ENCODE results near the gene PXT1. TPM values are rescaled to one million over a fixed set of nuclear protein-coding genes. Genes with fewer than 3 reads are reported as not detected.

PXT1 gene
- total and polyA plus RNA-seq, 4 donors: not detected

GRCh38 chr6:36355819-36356218, 86.8 kb downstream of the PXT1 start (continued):
- no peak for TF ChIP-seq REST (IDR thresholded peaks at IDR 0.05)
- TF ChIP-seq FOXA2 (IDR thresholded peaks at IDR 0.05): no peak

GRCh38 chr6:36353411-36353915, 89.2 kb downstream of the PXT1 start:
- no peak for DNase-seq (ENCODE audit: low spot score)
- Histone ChIP-seq H3K9me3 (ENCODE audit: control insufficient read depth in 4 of 4, low read length in 3 of 4) (no peaks in the 10 kb centered on the region), H3K4me1 (ENCODE audit: control insufficient read depth in 4 of 4, insufficient read depth in 4 of 4, low read length in 3 of 4) (no peaks in the 10 kb centered on the region), H3K27ac (ENCODE audit: low read depth in 1 of 2, low read length in 2 of 2) (no peak overlapping the region), H3K27me3 (ENCODE audit: control insufficient read depth in 4 of 4, insufficient read depth in 4 of 4, low read length in 3 of 4) (no peaks in the 10 kb centered on the region), H3K9ac (ENCODE audit: low read depth in 1 of 2, low read length in 2 of 2) (no peak overlapping the region), H3K36me3 (ENCODE audit: control insufficient read depth in 4 of 4, insufficient read depth in 3 of 4, low read depth in 1 of 4, low read length in 3 of 4) (no peaks in the 10 kb centered on the region), H3K4me3 (ENCODE audit: low read depth in 1 of 3, low read length in 3 of 3) (no peak overlapping the region)
- TF ChIP-seq CTCF (IDR thresholded peaks at IDR 0.05; ENCODE audit: low read depth, low read length, missing input control) (no peak), SP1 (IDR thresholded peaks at IDR 0.05) (no peak), NR2F2 (IDR thresholded peaks at IDR 0.05) (no peak), YY1 (IDR thresholded peaks at IDR 0.05) (no peak)
- WGBS: 86% methylated on average over 4 of the region's 4 CpGs

GRCh38 chr6:36352477-36353157, 90.0 kb downstream of the PXT1 start:
- Histone ChIP-seq H3K9ac (ENCODE audit: low read depth in 1 of 2, low read length in 2 of 2) (no peak overlapping the region), H3K4me3 (ENCODE audit: low read depth in 1 of 3, low read length in 3 of 3) (no peak overlapping the region), H3K9me3 (ENCODE audit: control insufficient read depth in 4 of 4, low read length in 3 of 4) (no peaks in the 10 kb centered on the region), H3K36me3 (ENCODE audit: control insufficient read depth in 4 of 4, insufficient read depth in 3 of 4, low read depth in 1 of 4, low read length in 3 of 4) (no peaks in the 10 kb centered on the region), H3K4me1 (ENCODE audit: control insufficient read depth in 4 of 4, insufficient read depth in 4 of 4, low read length in 3 of 4) (no peaks in the 10 kb centered on the region), H3K27ac (ENCODE audit: low read depth in 1 of 2, low read length in 2 of 2) (no peak overlapping the region), H3K27me3 (ENCODE audit: control insufficient read depth in 4 of 4, insufficient read depth in 4 of 4, low read length in 3 of 4) (no peaks in the 10 kb centered on the region)
- no peak for DNase-seq (ENCODE audit: low spot score)
- WGBS: 87% methylated on average over 8 of the region's 8 CpGs
- no peak for TF ChIP-seq CTCF (IDR thresholded peaks at IDR 0.05; ENCODE audit: low read depth, low read length, missing input control)
